Endothelial cell of umbilical vein (primary cell): ENCODE results near the gene FMN2. TPM values are rescaled to one million over a fixed set of nuclear protein-coding genes. Genes with fewer than 3 reads are reported as not detected.

Experiments used
- BruUV-seq: library from RNA; stranded (reverse); fragments of 400-500 nt; replicated peaks from 2 replicates; lab custom pipeline; 2021; lab: Mats Ljungman, UMichigan
- CTCF ChIA-PET: fragments of 300-600, 350-600 bp; sonication (Branson Sonifier 250); formaldehyde crosslinking; loops from one replicate; lab custom pipeline; 2021; ENCODE audit warnings: antibody characterized with exemption, inconsistent platforms; lab: Charles Lee
- POLR2A ChIA-PET: fragments of 300-600, 350-600 bp; sonication (Branson Sonifier 250); formaldehyde crosslinking; loops from one replicate; lab custom pipeline; 2021; ENCODE audit warnings: antibody characterized with exemption, inconsistent platforms; lab: Charles Lee
- DNase-seq: peaks from one replicate; pipeline ENCODE4 v3.0.0-alpha.2; 2011; ENCODE audit warnings: low read depth, low spot score
- FAIRE-seq: peaks from 2 replicates; lab custom pipeline; 2011; peaks lifted over from hg19 to GRCh38; lab: Jason Lieb, UNC
- H2AFZ ChIP-seq: 2 replicates; pipeline ENCODE4 v1.6.0; 2012; ENCODE audit warnings: low read depth, low read length, control low read depth, inconsistent platforms
- H3K27ac ChIP-seq: 2 replicates; pipeline ENCODE4 v1.5.1; 2011; ENCODE audit warnings: low read depth, mild to moderate bottlenecking, control low read depth, low read length, moderate library complexity; ENCODE audit not compliant: insufficient read depth
- H3K27me3 ChIP-seq, 2 experiments: 2 replicates each; pipeline versions ENCODE4 v1.6.0 to v1.6.1; 2011; ENCODE audit warnings: low read length in 2 of 2, mixed read lengths in 1 of 2; ENCODE audit not compliant: control insufficient read depth in 2 of 2, insufficient read depth in 2 of 2
- H3K36me3 ChIP-seq, 2 experiments: 2 replicates in 1 of 2; 3 replicates in 1 of 2; pipeline ENCODE4 v1.5.1; 2011; ENCODE audit warnings: low read length in 2 of 2, mild to moderate bottlenecking in 1 of 2, moderate library complexity in 1 of 2; ENCODE audit not compliant: control insufficient read depth in 2 of 2, insufficient read depth in 2 of 2; ENCODE audit errors: extremely low read depth in 1 of 2
- H3K4me1 ChIP-seq: 3 replicates; pipeline ENCODE4 v1.5.1; 2011; ENCODE audit warnings: mild to moderate bottlenecking, low read length; ENCODE audit not compliant: control insufficient read depth, insufficient read depth; ENCODE audit errors: extremely low read depth
- H3K4me2 ChIP-seq: 2 replicates; pipeline ENCODE4 v1.6.1; 2011; ENCODE audit warnings: low read length, control low read depth, mixed read lengths; ENCODE audit not compliant: insufficient read depth
- H3K4me3 ChIP-seq, 3 experiments: fragments of 200-600 bp in 1 of 3; sonication (generic), shearing (Covaris generic) in 1 of 3; replicated peaks in 1 of 3; 2 replicates each; pipeline ENCODE4 v1.5.1; 2011 to 2016; ENCODE audit warnings: control low read depth in 3 of 3, low read length in 3 of 3, mild to moderate bottlenecking in 2 of 3, inconsistent platforms in 1 of 3, low read depth in 1 of 3, moderate library complexity in 1 of 3; ENCODE audit not compliant: insufficient read depth in 1 of 3
- H3K79me2 ChIP-seq: 2 replicates; pipeline ENCODE4 v1.6.0; 2012; ENCODE audit warnings: low read length, inconsistent platforms; ENCODE audit not compliant: control insufficient read depth, insufficient read depth
- H3K9ac ChIP-seq: replicated peaks from 2 replicates; pipeline ENCODE3; 2011; ENCODE audit warnings: low read length, control low read depth; ENCODE audit not compliant: insufficient read depth; ENCODE audit errors: extremely low read depth
- H3K9me1 ChIP-seq: replicated peaks from 3 replicates; pipeline ENCODE4 v1.6.0; 2011; ENCODE audit warnings: mild to moderate bottlenecking, low read length; ENCODE audit not compliant: control insufficient read depth, insufficient read depth; ENCODE audit errors: extremely low read depth
- H3K9me3 ChIP-seq: replicated peaks from 2 replicates; pipeline ENCODE4 v1.5.1; 2012; ENCODE audit warnings: low read length, inconsistent platforms; ENCODE audit not compliant: control insufficient read depth, insufficient read depth
- H4K20me1 ChIP-seq: replicated peaks from 2 replicates; pipeline ENCODE3; 2011; ENCODE audit warnings: mild to moderate bottlenecking, low read length; ENCODE audit not compliant: control insufficient read depth, insufficient read depth; ENCODE audit errors: extremely low read depth
- EZH2 ChIP-seq: IDR thresholded peaks from 2 replicates; pipeline ENCODE4 v1.6.1; 2012; ENCODE audit warnings: borderline replicate concordance, low read depth, mild to moderate bottlenecking, moderate library complexity, low read length, inconsistent platforms; ENCODE audit not compliant: severe bottlenecking
- FOS ChIP-seq: IDR thresholded peaks from 2 replicates; pipeline ENCODE4 v1.6.1; 2011; ENCODE audit warnings: mild to moderate bottlenecking, low read length, moderate library complexity, borderline replicate concordance; ENCODE audit not compliant: insufficient read depth
- GATA2 ChIP-seq: IDR thresholded peaks from 2 replicates; pipeline ENCODE4 v1.7.0; 2011; ENCODE audit warnings: low read depth, mild to moderate bottlenecking, moderate library complexity, mixed read lengths, low read length; ENCODE audit not compliant: insufficient read length, insufficient read depth
- JUN ChIP-seq: IDR thresholded peaks from 2 replicates; pipeline ENCODE4 v1.6.1; 2011; ENCODE audit warnings: borderline replicate concordance, low read depth; ENCODE audit not compliant: insufficient read length, insufficient read depth
- MYC ChIP-seq: IDR thresholded peaks from one replicate; pipeline ENCODE4 v1.6.1; 2011; ENCODE audit warnings: mild to moderate bottlenecking, low read depth, low read length
- POLR2A ChIP-seq: IDR thresholded peaks from 2 replicates; pipeline ENCODE4 v1.6.1; 2012; ENCODE audit warnings: low read depth, mild to moderate bottlenecking, control low read depth, low read length
- POLR2AphosphoS5 ChIP-seq: IDR thresholded peaks from 2 replicates; pipeline ENCODE4 v1.6.1; 2012; ENCODE audit warnings: low read depth, mild to moderate bottlenecking, control low read depth, low read length, moderate library complexity; ENCODE audit not compliant: insufficient read depth
- dilution Hi-C: fragments of 300-500 bp; cut with MboI; formaldehyde crosslinking; loops from one replicate; pipeline ENCODE4 v1.15.0; 2019; ENCODE audit warnings: low sequenced_read_pairs; ENCODE audit not compliant: extremely low pct_ligation_motif_present
- intact Hi-C: fragments of 100-400 bp; cut with micrococcal nuclease; formaldehyde crosslinking; loops from one replicate; pipeline ENCODE4 v1.10.0; 2022
- polyA plus RNA-seq, 4 experiments: library from polyadenylated mRNA; depleted of rRNA in 3 of 4; stranded (reverse) in 3 of 4; unstranded in 1 of 4; fragments of >200 nt; gene quantifications; 2 replicates each; pipeline versions ENCODE4 v1.2.1 to v1.2.3, GENCODE V29; 2011 to 2012; ENCODE audit warnings: missing spikeins in 1 of 4
- total RNA-seq: library from RNA; stranded (reverse); gene quantifications from 2 replicates; pipeline ENCODE4 v1.2.3, GENCODE V29; 2021
- TF ChIP-seq, protein P1 (sequence below), 2 donors: IDR thresholded peaks; 1 replicate in 1 of 2; 2 replicates in 1 of 2; pipeline ENCODE4 v1.5.1; 2011; ENCODE audit warnings: low read length in 2 of 2, mild to moderate bottlenecking in 2 of 2, moderate library complexity in 2 of 2, control low read depth in 1 of 2, inconsistent platforms in 1 of 2, low read depth in 1 of 2; ENCODE audit not compliant: insufficient read depth in 1 of 2; ENCODE audit errors: extremely low read depth in 1 of 2
- TF ChIP-seq, protein P2 (sequence below): IDR thresholded peaks from 2 replicates; pipeline ENCODE4 v1.6.1; 2011; ENCODE audit not compliant: insufficient read depth, insufficient read length

Gene FMN2
- total and polyA plus RNA-seq, 2 donors (not counting 3 experiments of a cell fraction or from before 2014, with no cell fraction given): not detected

GRCh38 chr1:240366636-240367035, 275.0 kb downstream of the FMN2 start:
- H3K4me1 ChIP-seq: no peaks in the 10 kb centered on the region
- H3K4me3 ChIP-seq: no peak overlapping the region
- POLR2A ChIA-PET: no interaction called here
- peaks cover 5% of the 10 kb centered on the region for H3K9me3 ChIP-seq
- CTCF ChIA-PET: no interaction called here
- intact Hi-C loops (no loop called here), dilution Hi-C loops (no loop called here)
- H2AFZ ChIP-seq: no peak overlapping the region
- no peak for TF ChIP-seq EZH2
- TF ChIP-seq, protein P1, sequence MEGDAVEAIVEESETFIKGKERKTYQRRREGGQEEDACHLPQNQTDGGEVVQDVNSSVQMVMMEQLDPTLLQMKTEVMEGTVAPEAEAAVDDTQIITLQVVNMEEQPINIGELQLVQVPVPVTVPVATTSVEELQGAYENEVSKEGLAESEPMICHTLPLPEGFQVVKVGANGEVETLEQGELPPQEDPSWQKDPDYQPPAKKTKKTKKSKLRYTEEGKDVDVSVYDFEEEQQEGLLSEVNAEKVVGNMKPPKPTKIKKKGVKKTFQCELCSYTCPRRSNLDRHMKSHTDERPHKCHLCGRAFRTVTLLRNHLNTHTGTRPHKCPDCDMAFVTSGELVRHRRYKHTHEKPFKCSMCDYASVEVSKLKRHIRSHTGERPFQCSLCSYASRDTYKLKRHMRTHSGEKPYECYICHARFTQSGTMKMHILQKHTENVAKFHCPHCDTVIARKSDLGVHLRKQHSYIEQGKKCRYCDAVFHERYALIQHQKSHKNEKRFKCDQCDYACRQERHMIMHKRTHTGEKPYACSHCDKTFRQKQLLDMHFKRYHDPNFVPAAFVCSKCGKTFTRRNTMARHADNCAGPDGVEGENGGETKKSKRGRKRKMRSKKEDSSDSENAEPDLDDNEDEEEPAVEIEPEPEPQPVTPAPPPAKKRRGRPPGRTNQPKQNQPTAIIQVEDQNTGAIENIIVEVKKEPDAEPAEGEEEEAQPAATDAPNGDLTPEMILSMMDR (IDR thresholded peaks at IDR 0.05; ENCODE audit: extremely low read depth in 1 of 2, insufficient read depth in 1 of 2, low read depth in 1 of 2, low read length in 2 of 2): no peak
- no peak for TF ChIP-seq POLR2A
- no peak for TF ChIP-seq POLR2AphosphoS5
- no peak for TF ChIP-seq GATA2
- TF ChIP-seq JUN: no peak
- no peak for TF ChIP-seq FOS
- no peak for TF ChIP-seq MYC
- TF ChIP-seq, protein P2, sequence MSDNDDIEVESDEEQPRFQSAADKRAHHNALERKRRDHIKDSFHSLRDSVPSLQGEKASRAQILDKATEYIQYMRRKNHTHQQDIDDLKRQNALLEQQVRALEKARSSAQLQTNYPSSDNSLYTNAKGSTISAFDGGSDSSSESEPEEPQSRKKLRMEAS: no peak
- DNase-seq (no peak), FAIRE-seq (no peak)
- no peak overlapping the region for H3K9ac ChIP-seq
- no TSS peak for BruUV-seq
- no peaks in the 10 kb centered on the region for H3K27me3 ChIP-seq
- no peaks in the 10 kb centered on the region for H3K9me1 ChIP-seq
- H3K4me2 ChIP-seq: no peak overlapping the region
- no peaks in the 10 kb centered on the region for H3K36me3 ChIP-seq
- H3K27ac ChIP-seq: no peak overlapping the region
- no peaks in the 10 kb centered on the region for H4K20me1 ChIP-seq
- H3K79me2 ChIP-seq: no peaks in the 10 kb centered on the region
